NB4 (cell line): ENCODE measurements around the gene BCAS3.

ENCODE experiments used
- MYC ChIP-seq: IDR thresholded peaks from 2 replicates; pipeline ENCODE4 v1.6.1; 2011; ENCODE audit warnings: low read depth, low read length
- POLR2A ChIP-seq: IDR thresholded peaks from 2 replicates; pipeline ENCODE4 v1.6.1; 2011; ENCODE audit warnings: mild to moderate bottlenecking; ENCODE audit not compliant: insufficient read length; ENCODE audit errors: extremely low read depth
- TF ChIP-seq, protein P1 (sequence below): IDR thresholded peaks from 2 replicates; pipeline ENCODE4 v1.6.1; 2011; ENCODE audit warnings: low read depth, low read length
- TF ChIP-seq, protein P2 (sequence below): IDR thresholded peaks from one replicate; pipeline ENCODE4 v1.5.1; 2012; ENCODE audit warnings: low read depth, low read length

DNA sequence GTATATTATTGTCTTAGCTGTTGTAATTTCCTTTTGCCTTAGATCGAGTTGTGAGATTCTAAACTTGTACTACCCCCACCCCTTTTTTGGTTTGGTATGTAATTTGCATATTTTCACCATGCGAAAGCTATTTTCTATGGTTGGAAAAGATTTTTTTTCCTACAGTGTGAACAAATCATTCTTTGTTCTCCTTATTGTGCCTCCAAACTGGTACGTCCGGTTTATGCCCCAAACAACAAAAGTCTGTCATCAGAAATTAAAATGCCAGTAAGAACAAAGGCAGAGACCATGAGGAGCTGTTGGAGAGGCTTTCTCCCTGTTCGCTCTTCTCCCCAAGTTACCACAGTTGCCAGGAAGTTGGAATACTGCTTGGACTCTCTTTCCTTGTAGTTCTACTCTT is 66.1 kb downstream of the BCAS3 start:
- TF ChIP-seq, protein P1, sequence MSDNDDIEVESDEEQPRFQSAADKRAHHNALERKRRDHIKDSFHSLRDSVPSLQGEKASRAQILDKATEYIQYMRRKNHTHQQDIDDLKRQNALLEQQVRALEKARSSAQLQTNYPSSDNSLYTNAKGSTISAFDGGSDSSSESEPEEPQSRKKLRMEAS = no peak
- TF ChIP-seq POLR2A (no peak), MYC (no peak)
- TF ChIP-seq, protein P2, sequence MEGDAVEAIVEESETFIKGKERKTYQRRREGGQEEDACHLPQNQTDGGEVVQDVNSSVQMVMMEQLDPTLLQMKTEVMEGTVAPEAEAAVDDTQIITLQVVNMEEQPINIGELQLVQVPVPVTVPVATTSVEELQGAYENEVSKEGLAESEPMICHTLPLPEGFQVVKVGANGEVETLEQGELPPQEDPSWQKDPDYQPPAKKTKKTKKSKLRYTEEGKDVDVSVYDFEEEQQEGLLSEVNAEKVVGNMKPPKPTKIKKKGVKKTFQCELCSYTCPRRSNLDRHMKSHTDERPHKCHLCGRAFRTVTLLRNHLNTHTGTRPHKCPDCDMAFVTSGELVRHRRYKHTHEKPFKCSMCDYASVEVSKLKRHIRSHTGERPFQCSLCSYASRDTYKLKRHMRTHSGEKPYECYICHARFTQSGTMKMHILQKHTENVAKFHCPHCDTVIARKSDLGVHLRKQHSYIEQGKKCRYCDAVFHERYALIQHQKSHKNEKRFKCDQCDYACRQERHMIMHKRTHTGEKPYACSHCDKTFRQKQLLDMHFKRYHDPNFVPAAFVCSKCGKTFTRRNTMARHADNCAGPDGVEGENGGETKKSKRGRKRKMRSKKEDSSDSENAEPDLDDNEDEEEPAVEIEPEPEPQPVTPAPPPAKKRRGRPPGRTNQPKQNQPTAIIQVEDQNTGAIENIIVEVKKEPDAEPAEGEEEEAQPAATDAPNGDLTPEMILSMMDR = no peak
